Measurements from ENCODE around the gene CATSPERB.

GRCh38 chr14:91754185-91754584 is 22.3 kb upstream of the CATSPERB start:
- TF ChIP-seq THRB (CRISPR knock-in tag; conservative IDR thresholded peaks at IDR 0.05) (no peak), BRCA1 (IDR thresholded peaks at IDR 0.05) (no peak), BRCA1 (CRISPR knock-in tag; IDR thresholded peaks at IDR 0.05) (no peak), CHD2 (IDR thresholded peaks at IDR 0.05; ENCODE audit: low read depth, low read length) (no peak), ZNF274 (IDR thresholded peaks at IDR 0.05; ENCODE audit: borderline replicate concordance, low read depth, low read length) (no peak), SIN3A (IDR thresholded peaks at IDR 0.05; ENCODE audit: borderline replicate concordance in 2 of 2, control insufficient read depth in 1 of 2, low read depth in 2 of 2, low read length in 2 of 2) (no peak), JUN (IDR thresholded peaks at IDR 0.05; ENCODE audit: borderline replicate concordance, low read depth, low read length) (no peak), JUN (CRISPR knock-in tag; IDR thresholded peaks at IDR 0.05; ENCODE audit: borderline replicate concordance) (no peak), TCF7L2 (IDR thresholded peaks at IDR 0.05; ENCODE audit: low read depth, low read length) (no peak)
